ENCODE data around the gene C14orf132.
"Not testable (repeated sequence)": the region's sequence is repeated elsewhere in the genome, so short reads cannot be mapped to it uniquely, and the experiment has no call there.

C14orf132 gene

GRCh38 chr14:96071561-96071960 is 32.4 kb downstream of the C14orf132 start:
- no peak overlapping the region for H3K27ac ChIP-seq
- no peak for TF ChIP-seq CTCF (conservative IDR thresholded peaks at IDR 0.05)

GRCh38 chr14:96072076-96072475 is 32.9 kb downstream of the C14orf132 start:
- no peak for TF ChIP-seq CTCF (conservative IDR thresholded peaks at IDR 0.05)
- no peak overlapping the region for H3K27ac ChIP-seq

- no peak overlapping the region for H3K27ac ChIP-seq
- no peak for TF ChIP-seq CTCF (conservative IDR thresholded peaks at IDR 0.05)
Measured at GRCh38 chr14:96072746-96073145, 33.6 kb downstream of the C14orf132 start.

- not testable (repeated sequence) for H3K27ac ChIP-seq
Measured at GRCh38 chr14:96073260-96074039, 34.3 kb downstream of the C14orf132 start.

GRCh38 chr14:96077983-96078624 is 38.9 kb downstream of the C14orf132 start:
- no peak for TF ChIP-seq CTCF (conservative IDR thresholded peaks at IDR 0.05)
- H3K27ac ChIP-seq = no peak overlapping the region

- no peak for TF ChIP-seq CTCF (conservative IDR thresholded peaks at IDR 0.05)
- H3K27ac ChIP-seq = no peak overlapping the region
Measured at GRCh38 chr14:96078625-96079016, 39.5 kb downstream of the C14orf132 start.

- no peak overlapping the region for H3K27ac ChIP-seq
- no peak for TF ChIP-seq CTCF (conservative IDR thresholded peaks at IDR 0.05)
Measured at GRCh38 chr14:96079066-96079465, 39.9 kb downstream of the C14orf132 start.

GRCh38 chr14:96080571-96080970 is 41.4 kb downstream of the C14orf132 start:
- H3K27ac ChIP-seq = no peak overlapping the region
- no peak for TF ChIP-seq CTCF (conservative IDR thresholded peaks at IDR 0.05)

All from VCaP (cell line).